HG02798 (cell line): ENCODE data around the gene SREK1IP1.
A peak's percentile ranks its signal among the peaks of the same experiment; 100 is the strongest.

Source experiments
- ATAC-seq: cut with Tn5 transposase; IDR thresholded peaks from one replicate; pipeline ENCODE4 v1.9.1; 2021; ENCODE audit warnings: mild to moderate bottlenecking; ENCODE audit not compliant: unreplicated experiment, poor library complexity

SREK1IP1 gene

GRCh38 chr5:64690104-64690416 is 78.4 kb downstream of the SREK1IP1 start:
- no peak for ATAC-seq

GRCh38 chr5:64688965-64689364 is 79.5 kb downstream of the SREK1IP1 start:
- ATAC-seq, result no peak

- ATAC-seq, result no peak
Observed at GRCh38 chr5:64688391-64688790, 80.1 kb downstream of the SREK1IP1 start.

GRCh38 chr5:64685866-64686265 is 82.6 kb downstream of the SREK1IP1 start:
- no peak for ATAC-seq

- no peak for ATAC-seq
Observed at GRCh38 chr5:64682608-64683007, 85.9 kb downstream of the SREK1IP1 start.

GRCh38 chr5:64680289-64680688 is 88.2 kb downstream of the SREK1IP1 start:
- ATAC-seq, result peak; percentile 37

GRCh38 chr5:64678374-64678773 is 90.1 kb downstream of the SREK1IP1 start:
- no peak for ATAC-seq

GRCh38 chr5:64671678-64672077 is 96.8 kb downstream of the SREK1IP1 start:
- ATAC-seq, result no peak

- ATAC-seq, result no peak
Observed at GRCh38 chr5:64670277-64670676, 98.2 kb downstream of the SREK1IP1 start.
